KMS-11 (cell line): ENCODE results near the gene PCNX3.

Experiments
- H2AFZ ChIP-seq: fragments of 200-600 bp; sonication (generic); 2 replicates; pipeline ENCODE4 v1.6.1; 2016; ENCODE audit warnings: antibody characterized with exemption, mixed run types, low read depth
- H3K27ac ChIP-seq: fragments of 200-600 bp; sonication (generic); 2 replicates; pipeline ENCODE4 v1.6.1; 2016; ENCODE audit warnings: mild to moderate bottlenecking, mixed run types
- H3K27me3 ChIP-seq: fragments of 200-600 bp; sonication (generic); 2 replicates; pipeline ENCODE4 v1.6.1; 2017; ENCODE audit warnings: mild to moderate bottlenecking, low read depth, mixed run types, moderate library complexity; ENCODE audit not compliant: insufficient read depth
- H3K36me3 ChIP-seq: fragments of 200-600 bp; sonication (generic); 2 replicates; pipeline ENCODE4 v1.6.1; 2017; ENCODE audit warnings: mild to moderate bottlenecking, mixed run types; ENCODE audit not compliant: insufficient read depth
- H3K4me1 ChIP-seq: fragments of 200-600 bp; sonication (generic); 2 replicates; pipeline ENCODE4 v1.6.1; 2016; ENCODE audit warnings: mild to moderate bottlenecking, low read depth, mixed run types; ENCODE audit not compliant: poor library complexity, severe bottlenecking
- H3K4me2 ChIP-seq: fragments of 200-600 bp; sonication (generic); 2 replicates; pipeline ENCODE4 v1.7.0; 2016; ENCODE audit warnings: mild to moderate bottlenecking, mixed run types
- H3K4me3 ChIP-seq: fragments of 200-600 bp; sonication (generic); IDR thresholded peaks from 2 replicates; pipeline ENCODE4 v1.6.1; 2017; ENCODE audit warnings: low read depth, low read length, mixed read lengths; ENCODE audit not compliant: insufficient read depth
- H3K79me2 ChIP-seq: fragments of 200-600 bp; sonication (generic); 2 replicates; pipeline ENCODE4 v1.6.1; 2016; ENCODE audit warnings: low read depth, mixed run types; ENCODE audit not compliant: insufficient read depth
- H3K9ac ChIP-seq: fragments of 200-600 bp; sonication (generic); 2 replicates; pipeline ENCODE4 v1.6.1; 2016; ENCODE audit warnings: mild to moderate bottlenecking, mixed run types
- H4K20me1 ChIP-seq: fragments of 200-600 bp; sonication (generic); 2 replicates; pipeline ENCODE4 v1.6.1; 2016; ENCODE audit warnings: mild to moderate bottlenecking, mixed run types; ENCODE audit not compliant: insufficient read depth
- TF ChIP-seq, protein P1 (sequence below): fragments of 200-600 bp; sonication (generic); conservative IDR thresholded peaks from 2 replicates; pipeline ENCODE4 v1.6.1; 2017; ENCODE audit warnings: low read depth, mild to moderate bottlenecking, antibody characterized with exemption, low read length, moderate library complexity, mixed read lengths

Gene PCNX3

DNA sequence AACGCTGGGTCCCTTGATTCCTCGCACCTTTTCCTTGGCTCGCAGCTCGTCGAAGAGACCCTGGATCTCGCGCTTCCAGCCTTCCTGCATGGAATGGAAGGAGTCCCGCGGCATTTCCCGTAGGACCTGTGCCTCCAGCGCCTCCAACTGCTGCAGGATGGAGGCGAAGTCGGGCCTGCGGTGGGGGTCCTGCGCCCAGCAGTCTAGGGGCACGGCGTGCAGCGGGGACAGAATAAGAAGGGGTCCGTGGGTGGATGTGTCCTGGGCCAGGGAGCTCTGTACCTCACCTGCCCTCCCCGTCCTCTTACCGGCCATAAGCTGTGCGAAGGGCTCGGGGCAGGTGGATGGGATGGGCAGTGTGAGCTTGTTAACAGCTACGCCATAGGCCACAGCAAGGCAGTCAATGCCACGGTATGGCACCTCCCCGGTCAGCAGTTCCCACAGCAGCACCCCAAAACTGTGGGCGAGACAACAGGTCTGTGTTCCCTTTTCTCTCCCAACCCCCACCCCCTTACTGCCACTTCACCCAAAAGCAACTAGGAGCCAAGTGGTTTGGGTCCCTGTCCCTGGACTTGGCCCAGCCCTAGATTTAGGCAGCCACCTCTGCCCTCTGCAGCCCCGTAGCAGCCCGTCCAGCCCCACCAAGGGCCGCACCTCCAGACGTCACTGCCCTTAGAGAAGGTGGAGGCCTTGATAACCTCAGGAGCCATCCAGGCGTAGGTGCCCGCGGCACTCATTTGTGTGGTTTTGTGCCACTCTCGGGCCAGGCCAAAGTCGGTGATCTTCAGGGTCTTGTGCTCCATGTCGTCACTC is 7.8 kb upstream of the PCNX3 start:
- Histone ChIP-seq H3K4me1 (peaks cover 16% of the 10 kb centered on the region), H3K27ac (no peak overlapping the region), H3K4me2 (no peak overlapping the region), H4K20me1 (no peaks in the 10 kb centered on the region), H3K4me3 (no peak overlapping the region), H3K27me3 (no peaks in the 10 kb centered on the region), H3K9ac (no peak overlapping the region), H3K79me2 (peaks cover 10% of the 10 kb centered on the region; the same call in 1 of the 2 replicates), H3K36me3 (no peaks in the 10 kb centered on the region), H2AFZ (no peak overlapping the region)
- TF ChIP-seq, protein P1, sequence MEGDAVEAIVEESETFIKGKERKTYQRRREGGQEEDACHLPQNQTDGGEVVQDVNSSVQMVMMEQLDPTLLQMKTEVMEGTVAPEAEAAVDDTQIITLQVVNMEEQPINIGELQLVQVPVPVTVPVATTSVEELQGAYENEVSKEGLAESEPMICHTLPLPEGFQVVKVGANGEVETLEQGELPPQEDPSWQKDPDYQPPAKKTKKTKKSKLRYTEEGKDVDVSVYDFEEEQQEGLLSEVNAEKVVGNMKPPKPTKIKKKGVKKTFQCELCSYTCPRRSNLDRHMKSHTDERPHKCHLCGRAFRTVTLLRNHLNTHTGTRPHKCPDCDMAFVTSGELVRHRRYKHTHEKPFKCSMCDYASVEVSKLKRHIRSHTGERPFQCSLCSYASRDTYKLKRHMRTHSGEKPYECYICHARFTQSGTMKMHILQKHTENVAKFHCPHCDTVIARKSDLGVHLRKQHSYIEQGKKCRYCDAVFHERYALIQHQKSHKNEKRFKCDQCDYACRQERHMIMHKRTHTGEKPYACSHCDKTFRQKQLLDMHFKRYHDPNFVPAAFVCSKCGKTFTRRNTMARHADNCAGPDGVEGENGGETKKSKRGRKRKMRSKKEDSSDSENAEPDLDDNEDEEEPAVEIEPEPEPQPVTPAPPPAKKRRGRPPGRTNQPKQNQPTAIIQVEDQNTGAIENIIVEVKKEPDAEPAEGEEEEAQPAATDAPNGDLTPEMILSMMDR: no peak

DNA sequence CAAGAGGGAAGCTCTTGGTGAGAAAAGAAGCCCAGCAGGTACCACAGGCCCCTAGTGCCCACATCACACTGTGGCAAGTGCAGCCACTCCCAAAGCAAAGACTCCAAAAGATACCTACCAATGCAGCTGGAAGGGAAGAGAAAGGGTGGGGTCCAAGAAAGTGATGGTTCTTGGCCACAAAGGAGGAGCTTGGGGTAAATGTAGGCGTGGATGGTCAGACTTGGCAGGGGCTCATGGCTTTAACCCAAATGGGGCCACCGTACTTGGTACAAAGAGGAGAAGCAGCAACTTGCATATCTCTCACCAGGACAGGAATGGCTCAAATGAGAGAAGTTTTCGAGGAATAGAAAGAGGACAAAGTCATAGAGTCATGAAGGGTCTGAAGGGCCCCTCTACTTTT is 6.3 kb upstream of the PCNX3 start:
- H3K27ac ChIP-seq: no peak overlapping the region; the same call in 1 of the 2 replicates
- no peak overlapping the region for H3K4me2 ChIP-seq
- TF ChIP-seq, protein P1: no peak

DNA sequence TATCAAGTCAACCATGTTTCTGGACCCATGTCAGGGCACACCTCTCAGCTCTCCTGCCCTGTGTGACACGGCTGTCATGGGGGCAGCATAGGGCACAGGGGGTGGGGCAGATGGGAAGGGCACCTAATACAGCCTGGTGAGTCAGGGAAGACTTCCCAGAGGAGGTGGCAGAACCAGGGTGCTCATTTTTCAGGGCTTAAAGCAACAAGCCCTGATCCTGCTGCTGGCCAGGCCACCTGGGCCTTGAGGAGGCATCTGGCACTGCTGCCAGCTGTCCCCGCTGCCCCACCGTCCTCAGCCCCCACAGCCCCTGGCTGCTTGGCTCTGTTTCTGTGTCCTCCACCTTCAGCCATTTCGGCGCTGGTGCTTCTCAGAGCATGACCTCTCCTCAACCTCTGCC is 5.9 kb upstream of the PCNX3 start:
- Histone ChIP-seq H3K27me3 (no peaks in the 10 kb centered on the region), H3K4me2 (no peak overlapping the region), H3K36me3 (no peaks in the 10 kb centered on the region), H3K4me3 (no peak overlapping the region), H3K9ac (no peak overlapping the region), H4K20me1 (no peaks in the 10 kb centered on the region), H3K27ac (no peak overlapping the region; the same call in 1 of the 2 replicates), H2AFZ (no peak overlapping the region), H3K4me1 (peaks cover 21% of the 10 kb centered on the region), H3K79me2 (peaks cover 16% of the 10 kb centered on the region)
- TF ChIP-seq, protein P1: no peak

More for the DNA sequence above, 6.3 kb upstream of the PCNX3 start:
- no peaks in the 10 kb centered on the region for H3K36me3 ChIP-seq
- no peak overlapping the region for H2AFZ ChIP-seq
- H3K79me2 ChIP-seq: peaks cover 16% of the 10 kb centered on the region
- no peaks in the 10 kb centered on the region for H3K27me3 ChIP-seq
- H3K4me3 ChIP-seq: no peak overlapping the region
- no peaks in the 10 kb centered on the region for H4K20me1 ChIP-seq
- H3K9ac ChIP-seq: no peak overlapping the region
- H3K4me1 ChIP-seq: peaks cover 21% of the 10 kb centered on the region

DNA sequence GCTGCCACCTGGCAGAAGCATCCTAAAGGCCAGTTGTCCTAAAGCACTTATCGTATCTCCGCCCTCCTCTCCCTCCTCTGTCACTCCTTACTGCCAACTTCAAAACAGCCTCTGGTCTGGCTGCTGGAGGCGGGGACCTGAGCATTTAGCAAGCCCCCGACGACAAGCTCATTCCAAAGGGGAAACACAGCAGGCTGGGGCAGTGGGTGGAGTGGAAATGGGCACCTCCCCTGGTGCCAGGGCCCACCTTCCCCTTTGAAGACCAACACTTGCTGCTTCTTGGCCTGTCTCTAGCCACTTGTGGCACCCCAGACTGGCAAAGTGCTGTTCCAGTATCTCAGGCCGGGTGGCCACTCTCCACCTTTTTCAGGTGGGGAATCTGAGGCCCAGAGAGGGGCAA is 5.2 kb upstream of the PCNX3 start:
- Histone ChIP-seq H3K4me1 (peaks cover 21% of the 10 kb centered on the region), H3K27ac (no peak overlapping the region), H3K27me3 (no peaks in the 10 kb centered on the region), H2AFZ (no peak overlapping the region), H3K79me2 (peaks cover 16% of the 10 kb centered on the region), H3K4me2 (no peak overlapping the region), H3K4me3 (no peak overlapping the region), H3K36me3 (no peaks in the 10 kb centered on the region), H4K20me1 (no peaks in the 10 kb centered on the region), H3K9ac (no peak overlapping the region)
- TF ChIP-seq, protein P1: no peak
